HepG2 (cell line): ENCODE measurements around the gene WDR81. TPM values are rescaled to one million over a fixed set of nuclear protein-coding genes. Genes with fewer than 3 reads are reported as not detected.

Source experiments
- ATAC-seq: fragments of 200-7000 bp; cut with Tn5 transposase; 3 replicates; pipeline ENCODE4 v1.9.1; 2020; ENCODE audit warnings: mild to moderate bottlenecking, moderate library complexity
- BruUV-seq: library from RNA; stranded (reverse); fragments of 400-500 nt; replicated peaks from 2 replicates; lab custom pipeline; 2021; lab: Mats Ljungman, UMichigan
- CTCF ChIA-PET: fragments of 300-600 bp; formaldehyde crosslinking; extraction: SDS; loops from one replicate; lab custom pipeline; 2021; ENCODE audit warnings: low total read pairs, inconsistent platforms, low intra/inter-chr PET ratio; lab: Yijun Ruan, JAX
- POLR2A ChIA-PET: fragments of 350-600 bp; sonication (Branson Sonifier 250); formaldehyde crosslinking; loops from one replicate; lab custom pipeline; 2020; ENCODE audit warnings: antibody characterized with exemption, inconsistent platforms; lab: Yijun Ruan, JAX
- DNase-seq: peaks from one replicate; pipeline ENCODE4 v3.0.0-alpha.2; 2015; ENCODE audit warnings: low spot score
- FAIRE-seq: peaks from 3 replicates; lab custom pipeline; 2011; peaks lifted over from hg19 to GRCh38; lab: Jason Lieb, UNC
- H2AFZ ChIP-seq: one replicate; pipeline ENCODE4 v1.6.1; 2011; ENCODE audit warnings: low read length, inconsistent platforms
- H3K27ac ChIP-seq: fragments of 300-600 bp; 3 replicates; pipeline ENCODE4 v1.8.0; 2011; ENCODE audit warnings: mixed run types, mild to moderate bottlenecking, mixed read lengths, low read length, inconsistent platforms; ENCODE audit not compliant: insufficient read depth; ENCODE audit errors: extremely low read length
- H3K27me3 ChIP-seq, 2 experiments: fragments of 200-600 bp in 1 of 2; 2 replicates in 1 of 2; 3 replicates in 1 of 2; pipeline versions ENCODE4 v1.6.0 to v1.8.0; 2011; ENCODE audit warnings: low read length in 2 of 2, mild to moderate bottlenecking in 2 of 2, moderate library complexity in 2 of 2, inconsistent platforms in 1 of 2; ENCODE audit not compliant: insufficient read depth in 2 of 2, control insufficient read depth in 1 of 2
- H3K36me3 ChIP-seq, 2 experiments: fragments of 200-600 bp in 1 of 2; replicated peaks in 1 of 2; 2 replicates in 1 of 2; 3 replicates in 1 of 2; pipeline versions ENCODE4 v1.5.1 to v1.8.0; 2011; ENCODE audit warnings: low read length in 2 of 2, inconsistent platforms in 1 of 2; ENCODE audit not compliant: insufficient read depth in 2 of 2, control insufficient read depth in 1 of 2
- H3K4me1 ChIP-seq: 2 replicates; pipeline ENCODE4 v1.5.1; 2012; ENCODE audit warnings: low read length, inconsistent platforms; ENCODE audit not compliant: insufficient read depth
- H3K4me2 ChIP-seq: 2 replicates; pipeline ENCODE4 v1.6.0; 2011; ENCODE audit warnings: low read depth, low read length, inconsistent platforms
- H3K4me3 ChIP-seq, 3 experiments: fragments of 200-600 bp in 1 of 3; sonication (generic), shearing (Covaris generic) in 1 of 3; replicated peaks in 1 of 3; 2 replicates each; pipeline ENCODE4 v1.5.1; 2011 to 2016; ENCODE audit warnings: low read length in 3 of 3, inconsistent platforms in 2 of 3, low read depth in 2 of 3, mild to moderate bottlenecking in 2 of 3, control low read depth in 1 of 3, mixed read lengths in 1 of 3; ENCODE audit not compliant: insufficient read depth in 1 of 3
- H3K79me2 ChIP-seq: one replicate; pipeline ENCODE4 v1.6.1; 2011; ENCODE audit warnings: low read length, inconsistent platforms; ENCODE audit not compliant: insufficient read depth
- H3K9ac ChIP-seq: 2 replicates; pipeline ENCODE4 v1.6.0; 2011; ENCODE audit warnings: mild to moderate bottlenecking, low read depth, low read length, inconsistent platforms; ENCODE audit not compliant: insufficient read depth
- H3K9me3 ChIP-seq: 2 replicates; pipeline ENCODE4 v1.5.1; 2012; ENCODE audit warnings: mild to moderate bottlenecking, low read length
- H4K20me1 ChIP-seq: 2 replicates; pipeline ENCODE4 v1.6.0; 2011; ENCODE audit warnings: inconsistent platforms, mild to moderate bottlenecking, low read length, moderate library complexity; ENCODE audit not compliant: insufficient read depth
- GABPB1 ChIP-seq: IDR thresholded peaks from 2 replicates; pipeline ENCODE4 v1.6.1; 2016; ENCODE audit warnings: mild to moderate bottlenecking, missing genetic modification reagents, moderate library complexity, missing compliant biosample characterization
- ZBTB8A ChIP-seq: sonication (generic); formaldehyde crosslinking; IDR thresholded peaks from 2 replicates; pipeline ENCODE4 v1.4.0; 2020; ENCODE audit warnings: mild to moderate bottlenecking, low read depth, missing genetic modification reagents, borderline replicate concordance
- ZFP36 ChIP-seq: fragments of 150-350 bp; IDR thresholded peaks from 2 replicates; pipeline ENCODE4 v1.6.1; 2018; ENCODE audit warnings: borderline replicate concordance, low read length, low read depth; ENCODE audit not compliant: partially characterized antibody
- ZNF331 ChIP-seq: sonication (generic); formaldehyde crosslinking; IDR thresholded peaks from 2 replicates; pipeline ENCODE4 v1.4.0; 2020; ENCODE audit warnings: missing genetic modification reagents
- ZNF343 ChIP-seq: sonication (generic); formaldehyde crosslinking; IDR thresholded peaks from 2 replicates; pipeline ENCODE4 v1.4.0; 2020; ENCODE audit warnings: mild to moderate bottlenecking, missing genetic modification reagents
- WGBS: methylation state at CpG from one replicate; pipeline ENCODE4 v1.1.6; 2017; ENCODE audit warnings: low lambda C conversion rate; 5-methylcytosine and 5-hydroxymethylcytosine counted together
- in situ Hi-C: cut with HindIII; loops from 2 replicates; pipeline ENCODE4 v1.10.0; 2017; ENCODE audit warnings: low pct_unique_long_range_greater_than_20kb; ENCODE audit not compliant: extremely low pct_ligation_motif_present
- intact Hi-C: fragments of 100-400 bp; cut with micrococcal nuclease; formaldehyde crosslinking; loops from one replicate; pipeline ENCODE4 v1.10.0; 2022; ENCODE audit not compliant: unreplicated experiment
- polyA plus RNA-seq, 8 experiments: library from polyadenylated mRNA; depleted of rRNA in 3 of 8; stranded (reverse) in 7 of 8; unstranded in 1 of 8; fragments of >200 nt; fragmentation: Illumina TruSeq in 4 of 8; extraction: Trizol in 4 of 8; gene quantifications; 2 replicates each; pipeline versions ENCODE4 v1.2.1 to v1.2.3, GENCODE V29; 2011 to 2016; ENCODE audit warnings: low read depth in 4 of 8, missing spikeins in 1 of 8, mixed read lengths in 1 of 8; ENCODE audit not compliant: insufficient read depth in 1 of 8
- total RNA-seq, 5 experiments: library from RNA; depleted of rRNA; stranded (reverse); fragments of >200 nt; fragmentation: Illumina TruSeq; extraction: Trizol; gene quantifications; 2 replicates each; pipeline ENCODE4 v1.2.3, GENCODE V29; 2016; ENCODE audit warnings: low read depth in 1 of 5
- TF ChIP-seq, protein P1 (sequence below): sonication (generic); formaldehyde crosslinking; IDR thresholded peaks from 2 replicates; pipeline ENCODE4 v1.5.0; 2020; ENCODE audit warnings: mild to moderate bottlenecking, missing genetic modification reagents, borderline replicate concordance
- TF ChIP-seq, protein P2 (sequence below): sonication (generic); formaldehyde crosslinking; IDR thresholded peaks from 2 replicates; pipeline ENCODE4 v1.4.0; 2020; ENCODE audit warnings: missing genetic modification reagents
- TF ChIP-seq, protein P3 (sequence below): IDR thresholded peaks from 2 replicates; pipeline ENCODE4 v1.6.1; 2016; ENCODE audit warnings: control low read depth
- TF ChIP-seq, protein P4 (sequence below): sonication (generic); formaldehyde crosslinking; IDR thresholded peaks from 2 replicates; pipeline ENCODE4 v1.5.0; 2020; ENCODE audit warnings: missing genetic modification reagents
- TF ChIP-seq, protein P5 (sequence below): sonication (generic); formaldehyde crosslinking; conservative IDR thresholded peaks from 2 replicates; pipeline ENCODE4 v1.4.0; 2020; ENCODE audit warnings: missing genetic modification reagents

The WDR81 gene
- total and polyA plus RNA-seq, 2 of the 13 experiments (the other 11 are each of a cell fraction or from before 2014, with no cell fraction given), result 9.1 to 16.7 TPM

DNA sequence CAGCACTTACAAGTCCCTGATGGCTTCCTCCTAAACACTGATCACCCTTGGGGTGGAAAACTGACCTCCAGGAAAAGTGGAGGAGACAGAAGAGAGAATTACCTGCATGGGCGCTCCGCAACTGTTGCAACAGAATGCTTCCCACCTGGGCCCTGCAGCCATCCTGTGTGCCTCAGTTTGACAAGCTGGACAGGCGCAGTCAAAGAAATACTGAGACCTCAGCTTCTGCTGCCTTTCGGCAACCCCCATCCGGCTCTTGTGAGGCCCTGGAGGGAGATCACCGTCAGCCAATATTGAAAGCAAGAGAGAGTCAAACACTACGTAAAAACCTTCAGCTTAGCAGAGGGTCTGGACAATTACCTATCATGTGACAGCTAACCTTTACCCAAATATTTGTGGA, 62.2 kb downstream of the WDR81 start:
- ATAC-seq, result no peak
- FAIRE-seq, result no peak
- Histone ChIP-seq H3K4me3 (no peak overlapping the region), H3K27me3 (no peaks in the 10 kb centered on the region), H3K4me1 (peaks cover 7% of the 10 kb centered on the region), H3K4me2 (no peak overlapping the region), H3K36me3 (peaks cover 19 to 44% of the 10 kb centered on the region in 2 experiments), H3K9ac (no peak overlapping the region), H3K27ac (no peak overlapping the region), H3K79me2 (no peaks in the 10 kb centered on the region), H2AFZ (no peak overlapping the region), H4K20me1 (no peaks in the 10 kb centered on the region), H3K9me3 (no peaks in the 10 kb centered on the region)
- CTCF ChIA-PET, result no interaction called here
- 92% methylated on average over 6 of the region's 7 CpGs for WGBS
- DNase-seq, result no peak
- intact Hi-C loops, result no loop called here
- no TSS peak for BruUV-seq
- in situ Hi-C loops, result no loop called here
- POLR2A ChIA-PET, result interaction anchor here (1.3 to 2.0 kb wide), 2 partner anchors 24 to 70 kb away, joined by 7 to 8 read pairs; no protein-coding TSS in a partner anchor
- no peak for TF ChIP-seq GABPB1
- no peak for TF ChIP-seq ZBTB8A (CRISPR knock-in tag)
- TF ChIP-seq, protein P1, sequence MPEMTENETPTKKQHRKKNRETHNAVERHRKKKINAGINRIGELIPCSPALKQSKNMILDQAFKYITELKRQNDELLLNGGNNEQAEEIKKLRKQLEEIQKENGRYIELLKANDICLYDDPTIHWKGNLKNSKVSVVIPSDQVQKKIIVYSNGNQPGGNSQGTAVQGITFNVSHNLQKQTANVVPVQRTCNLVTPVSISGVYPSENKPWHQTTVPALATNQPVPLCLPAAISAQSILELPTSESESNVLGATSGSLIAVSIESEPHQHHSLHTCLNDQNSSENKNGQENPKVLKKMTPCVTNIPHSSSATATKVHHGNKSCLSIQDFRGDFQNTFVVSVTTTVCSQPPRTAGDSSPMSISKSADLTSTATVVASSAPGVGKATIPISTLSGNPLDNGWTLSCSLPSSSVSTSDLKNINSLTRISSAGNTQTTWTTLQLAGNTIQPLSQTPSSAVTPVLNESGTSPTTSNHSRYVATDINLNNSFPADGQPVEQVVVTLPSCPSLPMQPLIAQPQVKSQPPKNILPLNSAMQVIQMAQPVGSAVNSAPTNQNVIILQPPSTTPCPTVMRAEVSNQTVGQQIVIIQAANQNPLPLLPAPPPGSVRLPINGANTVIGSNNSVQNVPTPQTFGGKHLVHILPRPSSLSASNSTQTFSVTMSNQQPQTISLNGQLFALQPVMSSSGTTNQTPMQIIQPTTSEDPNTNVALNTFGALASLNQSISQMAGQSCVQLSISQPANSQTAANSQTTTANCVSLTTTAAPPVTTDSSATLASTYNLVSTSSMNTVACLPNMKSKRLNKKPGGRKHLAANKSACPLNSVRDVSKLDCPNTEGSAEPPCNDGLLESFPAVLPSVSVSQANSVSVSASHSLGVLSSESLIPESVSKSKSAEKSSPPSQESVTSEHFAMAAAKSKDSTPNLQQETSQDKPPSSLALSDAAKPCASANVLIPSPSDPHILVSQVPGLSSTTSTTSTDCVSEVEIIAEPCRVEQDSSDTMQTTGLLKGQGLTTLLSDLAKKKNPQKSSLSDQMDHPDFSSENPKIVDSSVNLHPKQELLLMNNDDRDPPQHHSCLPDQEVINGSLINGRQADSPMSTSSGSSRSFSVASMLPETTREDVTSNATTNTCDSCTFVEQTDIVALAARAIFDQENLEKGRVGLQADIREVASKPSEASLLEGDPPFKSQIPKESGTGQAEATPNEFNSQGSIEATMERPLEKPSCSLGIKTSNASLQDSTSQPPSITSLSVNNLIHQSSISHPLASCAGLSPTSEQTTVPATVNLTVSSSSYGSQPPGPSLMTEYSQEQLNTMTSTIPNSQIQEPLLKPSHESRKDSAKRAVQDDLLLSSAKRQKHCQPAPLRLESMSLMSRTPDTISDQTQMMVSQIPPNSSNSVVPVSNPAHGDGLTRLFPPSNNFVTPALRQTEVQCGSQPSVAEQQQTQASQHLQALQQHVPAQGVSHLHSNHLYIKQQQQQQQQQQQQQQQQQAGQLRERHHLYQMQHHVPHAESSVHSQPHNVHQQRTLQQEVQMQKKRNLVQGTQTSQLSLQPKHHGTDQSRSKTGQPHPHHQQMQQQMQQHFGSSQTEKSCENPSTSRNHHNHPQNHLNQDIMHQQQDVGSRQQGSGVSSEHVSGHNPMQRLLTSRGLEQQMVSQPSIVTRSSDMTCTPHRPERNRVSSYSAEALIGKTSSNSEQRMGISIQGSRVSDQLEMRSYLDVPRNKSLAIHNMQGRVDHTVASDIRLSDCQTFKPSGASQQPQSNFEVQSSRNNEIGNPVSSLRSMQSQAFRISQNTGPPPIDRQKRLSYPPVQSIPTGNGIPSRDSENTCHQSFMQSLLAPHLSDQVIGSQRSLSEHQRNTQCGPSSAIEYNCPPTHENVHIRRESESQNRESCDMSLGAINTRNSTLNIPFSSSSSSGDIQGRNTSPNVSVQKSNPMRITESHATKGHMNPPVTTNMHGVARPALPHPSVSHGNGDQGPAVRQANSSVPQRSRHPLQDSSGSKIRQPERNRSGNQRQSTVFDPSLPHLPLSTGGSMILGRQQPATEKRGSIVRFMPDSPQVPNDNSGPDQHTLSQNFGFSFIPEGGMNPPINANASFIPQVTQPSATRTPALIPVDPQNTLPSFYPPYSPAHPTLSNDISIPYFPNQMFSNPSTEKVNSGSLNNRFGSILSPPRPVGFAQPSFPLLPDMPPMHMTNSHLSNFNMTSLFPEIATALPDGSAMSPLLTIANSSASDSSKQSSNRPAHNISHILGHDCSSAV (CRISPR knock-in tag), result no peak
- TF ChIP-seq, protein P2, sequence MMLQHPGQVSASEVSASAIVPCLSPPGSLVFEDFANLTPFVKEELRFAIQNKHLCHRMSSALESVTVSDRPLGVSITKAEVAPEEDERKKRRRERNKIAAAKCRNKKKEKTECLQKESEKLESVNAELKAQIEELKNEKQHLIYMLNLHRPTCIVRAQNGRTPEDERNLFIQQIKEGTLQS (CRISPR knock-in tag), result no peak
- TF ChIP-seq, protein P3, sequence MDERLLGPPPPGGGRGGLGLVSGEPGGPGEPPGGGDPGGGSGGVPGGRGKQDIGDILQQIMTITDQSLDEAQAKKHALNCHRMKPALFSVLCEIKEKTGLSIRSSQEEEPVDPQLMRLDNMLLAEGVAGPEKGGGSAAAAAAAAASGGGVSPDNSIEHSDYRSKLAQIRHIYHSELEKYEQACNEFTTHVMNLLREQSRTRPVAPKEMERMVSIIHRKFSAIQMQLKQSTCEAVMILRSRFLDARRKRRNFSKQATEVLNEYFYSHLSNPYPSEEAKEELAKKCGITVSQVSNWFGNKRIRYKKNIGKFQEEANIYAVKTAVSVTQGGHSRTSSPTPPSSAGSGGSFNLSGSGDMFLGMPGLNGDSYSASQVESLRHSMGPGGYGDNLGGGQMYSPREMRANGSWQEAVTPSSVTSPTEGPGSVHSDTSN (CRISPR knock-in tag), result no peak
- TF ChIP-seq, protein P4, sequence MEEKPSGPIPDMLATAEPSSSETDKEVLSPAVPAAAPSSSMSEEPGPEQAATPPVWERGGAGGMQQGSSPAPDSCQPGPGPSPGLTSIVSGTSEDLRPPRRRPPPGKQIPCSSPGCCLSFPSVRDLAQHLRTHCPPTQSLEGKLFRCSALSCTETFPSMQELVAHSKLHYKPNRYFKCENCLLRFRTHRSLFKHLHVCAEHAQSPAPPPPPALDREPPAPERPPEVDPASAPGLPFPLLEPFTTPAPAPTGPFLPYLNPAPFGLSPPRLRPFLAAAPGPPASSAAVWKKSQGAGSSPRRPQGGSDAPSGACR (CRISPR knock-in tag), result no peak
- TF ChIP-seq, protein P5, sequence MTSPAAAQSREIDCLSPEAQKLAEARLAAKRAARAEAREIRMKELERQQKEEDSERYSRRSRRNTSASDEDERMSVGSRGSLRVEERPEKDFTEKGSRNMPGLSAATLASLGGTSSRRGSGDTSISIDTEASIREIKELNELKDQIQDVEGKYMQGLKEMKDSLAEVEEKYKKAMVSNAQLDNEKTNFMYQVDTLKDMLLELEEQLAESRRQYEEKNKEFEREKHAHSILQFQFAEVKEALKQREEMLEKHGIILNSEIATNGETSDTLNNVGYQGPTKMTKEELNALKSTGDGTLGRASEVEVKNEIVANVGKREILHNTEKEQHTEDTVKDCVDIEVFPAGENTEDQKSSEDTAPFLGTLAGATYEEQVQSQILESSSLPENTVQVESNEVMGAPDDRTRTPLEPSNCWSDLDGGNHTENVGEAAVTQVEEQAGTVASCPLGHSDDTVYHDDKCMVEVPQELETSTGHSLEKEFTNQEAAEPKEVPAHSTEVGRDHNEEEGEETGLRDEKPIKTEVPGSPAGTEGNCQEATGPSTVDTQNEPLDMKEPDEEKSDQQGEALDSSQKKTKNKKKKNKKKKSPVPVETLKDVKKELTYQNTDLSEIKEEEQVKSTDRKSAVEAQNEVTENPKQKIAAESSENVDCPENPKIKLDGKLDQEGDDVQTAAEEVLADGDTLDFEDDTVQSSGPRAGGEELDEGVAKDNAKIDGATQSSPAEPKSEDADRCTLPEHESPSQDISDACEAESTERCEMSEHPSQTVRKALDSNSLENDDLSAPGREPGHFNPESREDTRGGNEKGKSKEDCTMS (CRISPR knock-in tag), result no peak
- TF ChIP-seq ZFP36, result no peak
- no peak for TF ChIP-seq ZNF331 (CRISPR knock-in tag)
- TF ChIP-seq ZNF343 (CRISPR knock-in tag), result no peak
